Measurements from ENCODE around the gene OAS3. TPM values are rescaled to one million over a fixed set of nuclear protein-coding genes. Genes with fewer than 3 reads are reported as not detected.

OAS3 gene
- total and polyA plus RNA-seq, 10 donors = 5.0 to 54.5 (median 28.8) TPM

- H3K4me1 ChIP-seq = peaks cover 0 to 24% (median 16%) of the 10 kb centered on the region in 6 donors
- H3K36me3 ChIP-seq = peaks cover 0 to 38% (median 17%) of the 10 kb centered on the region in 6 donors
- no peaks in the 10 kb centered on the region for H3K27me3 ChIP-seq (replicated peaks in 1 of 7)
- 78 to 83% (median 79%) methylated on average over 4 of the region's 4 CpGs for WGBS, 5 donors
- no peaks in the 10 kb centered on the region for H3K9me3 ChIP-seq
- intact Hi-C loops (cut with DNase I; ENCODE audit: low total_unique reads) = no loop called here
- H3K27ac ChIP-seq = no peak overlapping the region
- no peak for TF ChIP-seq POLR2A (IDR thresholded peaks at IDR 0.05)
- no peak for DNase-seq
- no peak overlapping the region for H3K4me3 ChIP-seq
Measured at GRCh38 chr12:112973011-112973735, 34.9 kb downstream of the OAS3 start.

DNA sequence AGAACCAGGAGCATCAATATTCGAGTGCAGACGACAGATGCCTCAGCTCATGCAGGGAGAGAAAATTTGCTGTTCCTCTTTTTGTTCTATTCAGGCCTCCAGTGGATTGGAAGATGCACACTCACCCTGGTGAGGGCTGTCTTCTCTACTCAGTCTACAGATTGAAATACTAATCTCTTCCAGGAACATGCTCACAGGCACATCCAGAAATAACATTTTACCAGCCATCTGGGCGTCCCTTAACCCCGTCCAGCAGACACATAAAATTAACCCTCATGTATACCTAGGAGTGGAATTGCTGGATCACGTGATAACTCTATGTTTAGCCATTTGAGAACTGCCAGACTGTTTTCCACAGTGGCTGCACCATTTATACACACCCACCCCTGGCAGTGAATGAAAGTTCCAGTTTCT, 35.6 kb downstream of the OAS3 start:
- no peak for DNase-seq
- Histone ChIP-seq H3K9me3 (no peaks in the 10 kb centered on the region), H3K4me3 (no peak overlapping the region), H3K27me3 (replicated peaks in 1 of 7) (no peaks in the 10 kb centered on the region), H3K27ac (no peak overlapping the region), H3K36me3 (peaks cover 0 to 32% (median 15%) of the 10 kb centered on the region in 6 donors), H3K4me1 (peaks cover 0 to 28% (median 18%) of the 10 kb centered on the region in 6 donors)
- TF ChIP-seq CTCF (IDR thresholded peaks at IDR 0.05 in 8 of 11, conservative IDR thresholded peaks at IDR 0.05 in 3 of 11) = no peak
- no peak for TF ChIP-seq POLR2A (IDR thresholded peaks at IDR 0.05)
- no peak for TF ChIP-seq POLR2AphosphoS5 (IDR thresholded peaks at IDR 0.05)
- WGBS, 5 donors = 35 to 47% (median 39%) methylated on average over 5 of the region's 5 CpGs
- intact Hi-C loops (cut with DNase I; ENCODE audit: low total_unique reads) = no loop called here

DNA sequence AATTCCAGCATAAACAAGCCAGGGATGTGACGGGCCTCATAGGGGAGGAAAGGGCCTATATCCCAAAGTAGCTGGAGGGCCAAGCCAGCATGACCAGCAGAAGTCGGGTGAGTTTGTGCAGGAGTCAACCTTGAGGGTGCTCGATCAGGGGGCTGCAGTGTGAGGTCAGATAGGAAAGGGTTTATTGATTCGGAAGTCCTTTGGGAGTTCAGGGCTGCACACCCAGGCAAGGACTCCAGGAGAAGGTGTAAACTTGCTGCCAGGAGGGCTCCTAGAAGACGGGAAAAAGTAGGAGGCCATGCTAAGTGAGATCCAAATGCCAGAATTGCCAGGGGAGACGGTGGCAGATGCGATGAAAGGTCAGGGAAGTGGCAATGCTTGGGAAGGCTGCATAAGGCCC, 36.6 kb downstream of the OAS3 start:
- TF ChIP-seq CTCF (IDR thresholded peaks at IDR 0.05 in 8 of 11, conservative IDR thresholded peaks at IDR 0.05 in 3 of 11) (no peak), POLR2A (IDR thresholded peaks at IDR 0.05) (no peak), POLR2AphosphoS5 (IDR thresholded peaks at IDR 0.05) (no peak)
- Histone ChIP-seq H3K4me1 (peaks cover 3 to 39% (median 25%) of the 10 kb centered on the region in 6 donors), H3K36me3 (peaks cover 0 to 21% (median 6%) of the 10 kb centered on the region in 6 donors), H3K9me3 (no peaks in the 10 kb centered on the region), H3K27me3 (replicated peaks in 1 of 7) (no peaks in the 10 kb centered on the region), H3K27ac (no peak overlapping the region), H3K4me3 (no peak overlapping the region)
- 92 to 94% (median 93%) methylated on average over 7 of the region's 7 CpGs for WGBS, 5 donors
- intact Hi-C loops (cut with DNase I; ENCODE audit: low total_unique reads) = loop anchor here (5.0 kb wide), 1 partner anchor 68 kb away; the partner anchor contains the start of gene OAS1
- DNase-seq = no peak

DNA sequence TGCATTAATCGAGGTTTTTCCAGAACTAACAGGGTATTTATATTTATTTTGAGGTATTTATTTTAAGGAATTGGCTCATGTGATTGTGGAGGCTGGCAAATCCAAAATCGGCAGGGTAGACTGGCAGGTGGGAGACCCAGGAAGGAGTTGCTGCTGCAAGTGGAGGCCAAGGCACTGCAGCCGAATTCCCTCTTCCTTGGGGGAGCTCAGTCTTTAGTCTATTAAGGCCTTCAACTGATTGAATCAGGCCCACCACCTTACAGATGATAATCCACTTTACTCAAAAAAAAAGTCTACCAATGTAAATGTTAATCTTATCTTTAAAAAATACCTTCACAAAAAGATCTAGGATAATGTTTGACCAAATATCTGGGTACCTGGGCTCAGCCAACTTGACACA, 38.9 kb downstream of the OAS3 start:
- peak overlapping the region; percentile 79 to 98 (median 94) for H3K27ac ChIP-seq
- peaks cover 13 to 54% (median 39%) of the 10 kb centered on the region in 6 donors for H3K4me1 ChIP-seq
- no peaks in the 10 kb centered on the region for H3K36me3 ChIP-seq
- no peak for DNase-seq
- WGBS, 5 donors = 73 to 90% (median 84%) methylated on average over 3 of the region's 3 CpGs
- peaks cover 0 to 7% (median under 1%) of the 10 kb centered on the region in 8 donors for H3K9me3 ChIP-seq
- no peaks in the 10 kb centered on the region for H3K27me3 ChIP-seq (replicated peaks in 1 of 7)
- intact Hi-C loops (cut with DNase I; ENCODE audit: low total_unique reads) = loop anchor here (5.0 kb wide), 1 partner anchor 70 kb away; the partner anchor contains the start of gene OAS1
- TF ChIP-seq CTCF (IDR thresholded peaks at IDR 0.05 in 8 of 11, conservative IDR thresholded peaks at IDR 0.05 in 3 of 11) (no peak), POLR2AphosphoS5 (IDR thresholded peaks at IDR 0.05) (no peak), POLR2A (IDR thresholded peaks at IDR 0.05) (no peak)
- no peak overlapping the region for H3K4me3 ChIP-seq

All from spleen (tissue), 11 donors.